Bronchial epithelial cell (primary cell): ENCODE data around the gene ICAM2. TPM values are rescaled to one million over a fixed set of nuclear protein-coding genes. Genes with fewer than 3 reads are reported as not detected.

Experiments used
- DNase-seq: peaks from one replicate; pipeline ENCODE4 v3.0.0-alpha.2; 2010; ENCODE audit warnings: low read depth
- FAIRE-seq: peaks from 2 replicates; lab custom pipeline; 2011; peaks lifted over from hg19 to GRCh38; lab: Jason Lieb, UNC
- H3K27me3 ChIP-seq: 2 replicates; pipeline ENCODE4 v1.5.1; 2011; ENCODE audit warnings: low read length; ENCODE audit not compliant: control insufficient read depth, insufficient read depth
- H3K36me3 ChIP-seq: 2 replicates; pipeline ENCODE4 v1.5.1; 2011; ENCODE audit warnings: low read length; ENCODE audit not compliant: control insufficient read depth, insufficient read depth
- H3K4me3 ChIP-seq: 2 replicates; pipeline ENCODE4 v1.5.1; 2011; ENCODE audit warnings: mild to moderate bottlenecking, low read depth, low read length, control low read depth
- total RNA-seq: library from RNA; depleted of rRNA; stranded (reverse); fragments of >200 nt; gene quantifications from 2 replicates; pipeline ENCODE4 v1.2.1, GENCODE V29; 2014
- TF ChIP-seq, protein P1 (sequence below): IDR thresholded peaks from 2 replicates; pipeline ENCODE4 v1.5.1; 2011; ENCODE audit warnings: mild to moderate bottlenecking, moderate library complexity, low read length, control low read depth, inconsistent platforms; ENCODE audit not compliant: insufficient read depth, severe bottlenecking

Gene ICAM2
- total RNA-seq = 0.26 and 0.90 TPM in 2 replicates

DNA sequence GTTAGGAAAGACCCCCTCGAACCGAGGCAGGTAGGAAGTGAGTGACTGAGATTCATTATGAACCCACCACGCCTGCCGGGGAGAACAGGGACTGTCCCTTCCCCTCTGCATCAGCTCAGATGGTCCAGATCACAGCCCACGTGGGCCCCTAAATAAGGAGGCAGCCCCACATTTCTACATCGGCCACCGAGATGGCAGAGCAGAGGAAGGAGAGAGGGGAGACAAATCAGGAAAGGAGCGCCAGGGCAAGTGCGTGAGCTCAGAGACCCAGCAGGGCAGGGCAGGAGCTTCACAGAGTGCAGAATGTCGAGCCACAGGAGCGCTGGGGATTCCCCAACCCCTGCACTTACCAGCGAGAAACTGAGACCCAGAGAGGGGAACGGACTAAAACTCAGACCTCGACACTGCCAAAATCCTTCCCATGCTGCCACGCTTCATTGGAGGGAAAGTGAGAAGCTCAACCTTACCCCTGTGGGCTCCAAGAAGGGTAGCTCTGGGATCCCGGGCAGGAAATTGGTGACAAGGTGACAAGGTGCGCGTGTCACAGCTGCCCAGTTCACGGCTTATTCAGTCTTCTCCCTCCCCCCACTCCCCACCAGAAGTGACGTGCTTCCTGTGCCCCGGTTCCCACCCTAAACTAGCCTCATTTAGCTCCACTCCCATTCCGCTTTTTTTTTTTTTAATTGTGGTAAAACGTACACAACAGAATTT, at the start of gene ICAM2:
Gene ICAM2, minus strand, starts transcription at position 578 of the 711 bp plus-strand sequence. CDS start 13,942 bp downstream, outside the sequence.
- no peak for FAIRE-seq
- H3K36me3 ChIP-seq = no peaks in the 10 kb centered on the region
- H3K27me3 ChIP-seq = no peaks in the 10 kb centered on the region
- no peak for DNase-seq
- H3K4me3 ChIP-seq = peak within 1 kb of the TSS; percentile 19
- TF ChIP-seq, protein P1, sequence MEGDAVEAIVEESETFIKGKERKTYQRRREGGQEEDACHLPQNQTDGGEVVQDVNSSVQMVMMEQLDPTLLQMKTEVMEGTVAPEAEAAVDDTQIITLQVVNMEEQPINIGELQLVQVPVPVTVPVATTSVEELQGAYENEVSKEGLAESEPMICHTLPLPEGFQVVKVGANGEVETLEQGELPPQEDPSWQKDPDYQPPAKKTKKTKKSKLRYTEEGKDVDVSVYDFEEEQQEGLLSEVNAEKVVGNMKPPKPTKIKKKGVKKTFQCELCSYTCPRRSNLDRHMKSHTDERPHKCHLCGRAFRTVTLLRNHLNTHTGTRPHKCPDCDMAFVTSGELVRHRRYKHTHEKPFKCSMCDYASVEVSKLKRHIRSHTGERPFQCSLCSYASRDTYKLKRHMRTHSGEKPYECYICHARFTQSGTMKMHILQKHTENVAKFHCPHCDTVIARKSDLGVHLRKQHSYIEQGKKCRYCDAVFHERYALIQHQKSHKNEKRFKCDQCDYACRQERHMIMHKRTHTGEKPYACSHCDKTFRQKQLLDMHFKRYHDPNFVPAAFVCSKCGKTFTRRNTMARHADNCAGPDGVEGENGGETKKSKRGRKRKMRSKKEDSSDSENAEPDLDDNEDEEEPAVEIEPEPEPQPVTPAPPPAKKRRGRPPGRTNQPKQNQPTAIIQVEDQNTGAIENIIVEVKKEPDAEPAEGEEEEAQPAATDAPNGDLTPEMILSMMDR = no peak

DNA sequence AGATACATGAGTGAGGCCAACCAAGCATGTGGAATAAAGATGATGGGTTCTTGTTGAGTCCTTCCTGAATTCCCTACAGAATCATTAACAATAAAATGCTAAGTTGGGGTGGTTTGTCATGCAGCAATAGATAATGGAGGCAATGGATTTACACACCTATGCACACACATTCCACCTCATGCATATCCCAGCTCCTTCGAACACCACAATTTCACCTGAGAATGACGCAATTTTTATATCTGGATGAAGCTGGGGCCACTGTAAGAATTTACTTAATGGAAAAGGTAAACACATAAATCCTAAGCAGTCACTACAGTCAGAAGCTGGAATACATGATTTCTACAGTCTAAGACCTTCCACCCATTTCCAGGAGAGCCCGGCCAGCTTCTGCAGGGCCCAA, 49.8 kb upstream of the ICAM2 start:
- no peak overlapping the region for H3K4me3 ChIP-seq
- no peaks in the 10 kb centered on the region for H3K27me3 ChIP-seq
- peaks cover 32% of the 10 kb centered on the region for H3K36me3 ChIP-seq
- FAIRE-seq (no peak), DNase-seq (no peak)
- TF ChIP-seq, protein P1 = no peak

- Histone ChIP-seq H3K4me3 (no peak overlapping the region), H3K27me3 (no peaks in the 10 kb centered on the region), H3K36me3 (peaks cover 29% of the 10 kb centered on the region)
- TF ChIP-seq, protein P1 = no peak
- DNase-seq (no peak), FAIRE-seq (no peak)
Observed at GRCh38 chr17:64069143-64069542, 48.7 kb upstream of the ICAM2 start.

DNA sequence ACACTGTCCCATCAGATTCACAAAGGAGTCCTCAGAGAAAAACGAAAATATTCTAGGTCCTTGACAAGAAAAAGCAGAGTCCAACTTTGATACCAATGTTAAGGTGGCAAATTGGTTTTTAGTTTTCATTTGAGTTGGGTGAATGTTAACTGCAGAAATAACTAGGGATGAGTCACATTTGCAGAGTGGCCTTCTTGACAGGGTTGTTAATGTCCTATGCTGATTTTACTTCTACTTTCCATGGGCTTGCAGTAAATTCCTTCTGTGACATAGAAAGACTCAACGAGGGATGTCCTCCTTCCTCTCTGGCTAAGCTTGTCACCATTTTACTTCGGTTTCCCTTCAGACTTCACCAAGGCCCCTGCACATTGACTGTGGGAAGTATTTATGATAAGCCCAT, 47.2 kb upstream of the ICAM2 start:
- no peak overlapping the region for H3K4me3 ChIP-seq
- DNase-seq = no peak
- FAIRE-seq = no peak
- H3K36me3 ChIP-seq = peaks cover 31% of the 10 kb centered on the region
- TF ChIP-seq, protein P1 = no peak
- H3K27me3 ChIP-seq = no peaks in the 10 kb centered on the region

GRCh38 chr17:64066716-64067115, 46.3 kb upstream of the ICAM2 start:
- Histone ChIP-seq H3K36me3 (peaks cover 29% of the 10 kb centered on the region), H3K4me3 (no peak overlapping the region)

More at GRCh38 chr17:64066716-64067115, 46.3 kb upstream of the ICAM2 start:
- no peak for DNase-seq
- TF ChIP-seq, protein P1 = no peak
- no peaks in the 10 kb centered on the region for H3K27me3 ChIP-seq
- no peak for FAIRE-seq
